Suprapubic skin (tissue), 4 donors: ENCODE data around the gene MOGAT3. TPM values are rescaled to one million over a fixed set of nuclear protein-coding genes. Genes with fewer than 3 reads are reported as not detected.

ENCODE experiments used
- DNase-seq, 2 donors: peaks; one replicate each; pipeline ENCODE4 v3.0.0-alpha.2; 2019; ENCODE audit warnings: low spot score in 2 of 2
- H3K27ac ChIP-seq: fragments of 200-600 bp; sonication (generic); one replicate; pipeline ENCODE4 v1.5.1; 2019
- H3K27me3 ChIP-seq: fragments of 200-600 bp; sonication (generic); one replicate; pipeline ENCODE4 v1.5.1; 2019
- H3K36me3 ChIP-seq: fragments of 200-600 bp; sonication (generic); one replicate; pipeline ENCODE4 v1.5.1; 2019
- H3K4me1 ChIP-seq: fragments of 200-600 bp; sonication (generic); one replicate; pipeline ENCODE4 v1.5.1; 2019
- H3K4me3 ChIP-seq: fragments of 200-600 bp; sonication (generic); one replicate; pipeline ENCODE4 v1.5.1; 2019; ENCODE audit warnings: mild to moderate bottlenecking
- H3K9me3 ChIP-seq: fragments of 200-600 bp; sonication (generic); one replicate; pipeline ENCODE4 v1.5.1; 2019
- EP300 ChIP-seq: sonication (generic); formaldehyde crosslinking; IDR thresholded peaks from one replicate; pipeline ENCODE4 v1.6.1; 2017; ENCODE audit warnings: antibody characterized with exemption
- POLR2A ChIP-seq, 2 donors: fragments of 450-650 bp; IDR thresholded peaks; one replicate each; pipeline ENCODE4 v1.6.1; 2017; ENCODE audit warnings: antibody characterized with exemption in 2 of 2, mild to moderate bottlenecking in 2 of 2, moderate library complexity in 2 of 2
- POLR2AphosphoS5 ChIP-seq, 3 donors: sonication (generic); formaldehyde crosslinking; IDR thresholded peaks; one replicate each; pipeline ENCODE4 v1.6.1; 2017; ENCODE audit warnings: antibody characterized with exemption in 3 of 3
- WGBS: methylation state at CpG from one replicate; pipeline ENCODE4 v1.1.5; 2018; 5-methylcytosine and 5-hydroxymethylcytosine counted together
- total RNA-seq, 4 donors: library from RNA; depleted of rRNA; stranded (reverse); fragments of >200 nt; gene quantifications; one replicate each; pipeline ENCODE4 v1.1.0, GENCODE V29; 2016
- TF ChIP-seq, protein P1 (sequence below), 2 donors: fragments of 200-600 bp in 1 of 2; fragments of 450-650 bp in 1 of 2; sonication (generic) in 1 of 2; IDR thresholded peaks; one replicate each; pipeline ENCODE4 v1.5.1; 2016 to 2019; ENCODE audit warnings: antibody characterized with exemption in 2 of 2, mild to moderate bottlenecking in 1 of 2, moderate library complexity in 1 of 2

Gene MOGAT3
- total RNA-seq, 4 donors from 2014 or later: not detected

- Histone ChIP-seq H3K27me3 (peaks cover 100% of the 10 kb centered on the region), H3K4me1 (peaks cover 72% of the 10 kb centered on the region), H3K4me3 (no peak overlapping the region), H3K9me3 (no peaks in the 10 kb centered on the region), H3K36me3 (no peaks in the 10 kb centered on the region), H3K27ac (no peak overlapping the region)
- DNase-seq: no peak
- WGBS: 3% methylated on average over 6 of the region's 6 CpGs
- TF ChIP-seq POLR2A (IDR thresholded peaks at IDR 0.05): no peak
- TF ChIP-seq EP300: no peak
- no peak for TF ChIP-seq POLR2AphosphoS5 (IDR thresholded peaks at IDR 0.05)
- TF ChIP-seq, protein P1, sequence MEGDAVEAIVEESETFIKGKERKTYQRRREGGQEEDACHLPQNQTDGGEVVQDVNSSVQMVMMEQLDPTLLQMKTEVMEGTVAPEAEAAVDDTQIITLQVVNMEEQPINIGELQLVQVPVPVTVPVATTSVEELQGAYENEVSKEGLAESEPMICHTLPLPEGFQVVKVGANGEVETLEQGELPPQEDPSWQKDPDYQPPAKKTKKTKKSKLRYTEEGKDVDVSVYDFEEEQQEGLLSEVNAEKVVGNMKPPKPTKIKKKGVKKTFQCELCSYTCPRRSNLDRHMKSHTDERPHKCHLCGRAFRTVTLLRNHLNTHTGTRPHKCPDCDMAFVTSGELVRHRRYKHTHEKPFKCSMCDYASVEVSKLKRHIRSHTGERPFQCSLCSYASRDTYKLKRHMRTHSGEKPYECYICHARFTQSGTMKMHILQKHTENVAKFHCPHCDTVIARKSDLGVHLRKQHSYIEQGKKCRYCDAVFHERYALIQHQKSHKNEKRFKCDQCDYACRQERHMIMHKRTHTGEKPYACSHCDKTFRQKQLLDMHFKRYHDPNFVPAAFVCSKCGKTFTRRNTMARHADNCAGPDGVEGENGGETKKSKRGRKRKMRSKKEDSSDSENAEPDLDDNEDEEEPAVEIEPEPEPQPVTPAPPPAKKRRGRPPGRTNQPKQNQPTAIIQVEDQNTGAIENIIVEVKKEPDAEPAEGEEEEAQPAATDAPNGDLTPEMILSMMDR (IDR thresholded peaks at IDR 0.05): no peak
These were observed 32.3 kb downstream of the MOGAT3 start for GRCh38 chr7:101168412-101169049.

DNA sequence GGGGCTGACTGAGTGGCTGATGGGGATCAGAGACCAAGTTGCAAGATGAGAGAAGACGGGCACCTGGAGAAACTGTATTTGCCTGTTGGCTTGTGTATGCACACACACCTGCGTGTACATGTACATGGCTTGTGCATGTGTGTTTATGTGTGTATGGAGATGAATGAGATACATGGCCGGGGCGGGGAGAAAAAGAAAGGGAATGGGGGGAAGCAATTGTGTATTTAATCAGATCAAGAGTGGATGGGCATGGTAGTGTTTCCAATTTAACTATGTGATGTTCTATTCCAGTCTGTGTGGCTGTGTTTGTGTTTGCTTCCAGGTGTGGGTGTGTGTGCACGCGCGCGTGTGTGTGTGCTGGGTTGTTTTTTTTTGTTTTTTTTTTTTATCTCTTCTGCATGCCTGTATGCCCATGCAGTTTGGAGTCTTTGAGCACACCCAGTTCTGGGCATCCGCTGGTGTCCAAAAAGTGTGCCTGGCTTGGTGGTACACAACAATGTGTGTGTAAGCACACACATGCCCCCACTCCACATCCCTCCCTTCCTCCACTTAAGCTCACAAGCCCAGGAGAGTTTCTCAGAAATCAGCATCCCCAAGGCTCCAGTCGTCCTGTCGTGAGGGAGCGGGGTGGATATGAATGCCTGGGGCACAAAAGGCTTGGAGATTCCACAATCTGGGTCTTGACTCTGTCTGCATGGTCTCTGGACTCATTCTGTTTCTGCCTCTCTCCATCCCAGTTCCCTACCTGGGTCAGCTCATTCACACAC, 33.0 kb downstream of the MOGAT3 start:
- Histone ChIP-seq H3K36me3 (no peaks in the 10 kb centered on the region), H3K4me1 (peaks cover 72% of the 10 kb centered on the region), H3K27ac (no peak overlapping the region), H3K4me3 (no peak overlapping the region), H3K9me3 (no peaks in the 10 kb centered on the region), H3K27me3 (peaks cover 100% of the 10 kb centered on the region)
- WGBS: 3% methylated on average over 12 of the region's 12 CpGs
- no peak for DNase-seq
- TF ChIP-seq POLR2A (IDR thresholded peaks at IDR 0.05): no peak
- TF ChIP-seq, protein P1 (IDR thresholded peaks at IDR 0.05): no peak
- no peak for TF ChIP-seq POLR2AphosphoS5 (IDR thresholded peaks at IDR 0.05)
- no peak for TF ChIP-seq EP300

- Histone ChIP-seq H3K27me3 (peaks cover 100% of the 10 kb centered on the region), H3K4me1 (peaks cover 72% of the 10 kb centered on the region)
- under 1% methylated on average over 19 of the region's 19 CpGs for WGBS
These were observed 33.8 kb downstream of the MOGAT3 start for GRCh38 chr7:101166909-101167644.

GRCh38 chr7:101166648-101166908, 34.3 kb downstream of the MOGAT3 start:
- H3K27ac ChIP-seq: no peak overlapping the region
- H3K4me1 ChIP-seq: peaks cover 68% of the 10 kb centered on the region
- whole genome bisulfite sequencing: 3% methylated on average over 8 of the region's 11 CpGs
- no peak overlapping the region for H3K4me3 ChIP-seq
- H3K9me3 ChIP-seq: no peaks in the 10 kb centered on the region
- TF ChIP-seq EP300 (no peak), POLR2A (IDR thresholded peaks at IDR 0.05) (no peak), POLR2AphosphoS5 (IDR thresholded peaks at IDR 0.05) (no peak)
- TF ChIP-seq, protein P1 (IDR thresholded peaks at IDR 0.05): no peak
- DNase-seq: no peak
- peaks cover 98% of the 10 kb centered on the region for H3K27me3 ChIP-seq
- H3K36me3 ChIP-seq: no peaks in the 10 kb centered on the region

More at GRCh38 chr7:101166909-101167644, 33.8 kb downstream of the MOGAT3 start:
- no peaks in the 10 kb centered on the region for H3K36me3 ChIP-seq
- no peak for TF ChIP-seq POLR2A (IDR thresholded peaks at IDR 0.05)
- no peak for TF ChIP-seq EP300
- no peak for TF ChIP-seq POLR2AphosphoS5 (IDR thresholded peaks at IDR 0.05)
- TF ChIP-seq, protein P1 (IDR thresholded peaks at IDR 0.05): no peak
- H3K9me3 ChIP-seq: no peaks in the 10 kb centered on the region
- no peak for DNase-seq
- no peak overlapping the region for H3K27ac ChIP-seq
- no peak overlapping the region for H3K4me3 ChIP-seq
